ENCODE data around the gene ZNF653. TPM values are rescaled to one million over a fixed set of nuclear protein-coding genes. Genes with fewer than 3 reads are reported as not detected.

The ZNF653 gene
- total RNA-seq, 2 donors from 2014 or later, result 10.3 to 20.3 TPM

DNA sequence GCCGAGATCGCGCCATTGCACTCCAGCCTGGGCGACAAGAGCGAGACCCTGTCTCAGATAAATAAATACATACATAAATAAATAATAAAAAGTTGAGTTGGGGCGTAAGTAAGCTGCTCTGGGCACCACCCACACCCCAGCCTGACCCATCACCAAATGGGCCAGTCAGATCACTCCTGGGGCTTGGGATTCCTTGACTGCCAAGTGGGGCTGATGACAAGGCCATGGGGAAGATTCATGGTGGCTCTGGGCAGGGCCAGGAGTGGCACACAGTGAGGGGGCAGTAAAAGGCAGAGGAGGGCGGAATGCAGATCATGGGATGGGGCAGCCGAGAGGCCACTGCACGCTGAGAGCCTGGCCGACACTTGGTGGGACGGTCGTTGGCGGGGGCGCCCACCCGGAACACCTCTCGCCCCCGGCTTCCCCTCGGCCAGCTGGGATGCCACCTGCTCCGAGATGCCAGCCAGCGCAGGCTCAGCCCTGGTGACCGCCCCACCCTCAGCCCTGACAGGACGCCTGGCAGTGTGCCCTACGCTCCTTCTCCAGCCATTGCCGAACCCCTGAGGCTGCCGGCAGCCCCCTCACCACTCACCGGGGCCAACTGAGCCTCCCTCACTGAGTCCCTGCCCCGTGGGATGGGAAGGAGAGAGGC, 10.9 kb downstream of the ZNF653 start:
- no peak overlapping the region for H3K27ac Mint-ChIP-seq
- DNase-seq (ENCODE audit: low spot score in 2 of 2) (no peak), ATAC-seq (no peak)
- H3K36me3 Mint-ChIP-seq, result peaks cover 3 to 4% of the 10 kb centered on the region in 2 donors
- no peaks in the 10 kb centered on the region for H3K9me3 Mint-ChIP-seq

- no peak for DNase-seq (ENCODE audit: low spot score in 2 of 2)
- Mint-ChIP-seq H3K27ac (peak overlapping the region in 1 of 2 donors; percentile 77), H3K36me3 (peaks cover 4 to 13% of the 10 kb centered on the region in 2 donors), H3K9me3 (no peaks in the 10 kb centered on the region)
- no peak for ATAC-seq
Measured at GRCh38 chr19:11489378-11489777, 16.3 kb downstream of the ZNF653 start.

GRCh38 chr19:11486661-11487503, 18.8 kb downstream of the ZNF653 start:
- Mint-ChIP-seq H3K9me3 (no peaks in the 10 kb centered on the region), H3K36me3 (peaks cover 4 to 13% of the 10 kb centered on the region in 2 donors), H3K27ac (no peak overlapping the region)
- DNase-seq (ENCODE audit: low spot score in 2 of 2) (no peak), ATAC-seq (no peak)

GRCh38 chr19:11485245-11485837, 20.3 kb downstream of the ZNF653 start:
- DNase-seq (ENCODE audit: low spot score in 2 of 2), result no peak
- ATAC-seq, result no peak
- peaks cover 9 to 13% of the 10 kb centered on the region in 2 donors for H3K36me3 Mint-ChIP-seq
- peak overlapping the region in 1 of 2 donors; percentile 33 for H3K27ac Mint-ChIP-seq
- H3K9me3 Mint-ChIP-seq, result no peaks in the 10 kb centered on the region

- ATAC-seq, result no peak
Measured at GRCh38 chr19:11483366-11484111, 22.1 kb downstream of the ZNF653 start.

DNA sequence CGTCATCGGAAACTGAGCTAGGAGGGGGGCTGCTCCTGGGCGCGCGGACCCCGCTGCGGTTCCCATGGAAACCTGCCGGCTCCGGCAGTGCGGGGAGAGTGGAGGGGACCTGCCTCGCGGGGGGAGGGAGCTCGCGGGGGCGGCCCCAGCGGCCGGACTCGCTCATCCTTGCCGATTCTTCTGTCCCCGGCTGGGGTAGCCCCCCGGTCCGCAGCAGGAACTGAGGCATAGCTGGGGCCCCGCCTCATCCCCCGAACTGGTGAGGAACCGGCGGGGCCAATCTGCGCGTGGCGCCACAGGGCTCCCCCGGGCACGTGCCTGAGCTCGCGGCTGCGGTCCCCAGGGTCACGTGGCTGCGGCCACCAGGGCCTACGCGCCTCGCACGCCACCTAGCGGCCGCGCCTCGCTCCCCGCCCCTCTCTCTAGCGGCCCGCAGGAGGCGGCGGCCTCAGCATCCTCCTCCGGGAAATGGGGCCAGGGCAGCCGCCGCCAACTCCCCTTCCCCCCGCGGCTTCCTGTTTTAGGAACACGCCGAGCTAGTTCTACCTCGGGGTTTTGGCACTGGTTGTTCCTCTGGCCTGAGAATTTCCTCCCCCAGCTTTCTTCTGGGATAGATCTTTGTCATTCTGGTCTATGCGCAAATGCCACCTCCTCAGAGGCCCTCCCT, 23.1 kb downstream of the ZNF653 start:
- Mint-ChIP-seq H3K27ac (peak overlapping the region in 1 of 2 donors; percentile 79), H3K36me3 (peaks cover 5 to 6% of the 10 kb centered on the region in 2 donors), H3K9me3 (no peaks in the 10 kb centered on the region)
- DNase-seq (ENCODE audit: low spot score in 2 of 2) (peak; percentile 91 to 93), ATAC-seq (peak; percentile 75 to 86)

More at GRCh38 chr19:11483366-11484111, 22.1 kb downstream of the ZNF653 start:
- Mint-ChIP-seq H3K27ac (peak overlapping the region in 1 of 2 donors; percentile 79), H3K36me3 (peaks cover 5 to 6% of the 10 kb centered on the region in 2 donors), H3K9me3 (no peaks in the 10 kb centered on the region)
- no peak for DNase-seq (ENCODE audit: low spot score in 2 of 2)

- Mint-ChIP-seq H3K36me3 (peaks cover 5 to 6% of the 10 kb centered on the region in 2 donors), H3K27ac (peak overlapping the region; percentile 50 to 79), H3K9me3 (no peaks in the 10 kb centered on the region)
- ATAC-seq (peak; percentile 77 to 90), DNase-seq (ENCODE audit: low spot score in 2 of 2) (peak in 1 of 2 donors; percentile 83)
Measured at GRCh38 chr19:11481534-11482383, 23.9 kb downstream of the ZNF653 start.

DNA sequence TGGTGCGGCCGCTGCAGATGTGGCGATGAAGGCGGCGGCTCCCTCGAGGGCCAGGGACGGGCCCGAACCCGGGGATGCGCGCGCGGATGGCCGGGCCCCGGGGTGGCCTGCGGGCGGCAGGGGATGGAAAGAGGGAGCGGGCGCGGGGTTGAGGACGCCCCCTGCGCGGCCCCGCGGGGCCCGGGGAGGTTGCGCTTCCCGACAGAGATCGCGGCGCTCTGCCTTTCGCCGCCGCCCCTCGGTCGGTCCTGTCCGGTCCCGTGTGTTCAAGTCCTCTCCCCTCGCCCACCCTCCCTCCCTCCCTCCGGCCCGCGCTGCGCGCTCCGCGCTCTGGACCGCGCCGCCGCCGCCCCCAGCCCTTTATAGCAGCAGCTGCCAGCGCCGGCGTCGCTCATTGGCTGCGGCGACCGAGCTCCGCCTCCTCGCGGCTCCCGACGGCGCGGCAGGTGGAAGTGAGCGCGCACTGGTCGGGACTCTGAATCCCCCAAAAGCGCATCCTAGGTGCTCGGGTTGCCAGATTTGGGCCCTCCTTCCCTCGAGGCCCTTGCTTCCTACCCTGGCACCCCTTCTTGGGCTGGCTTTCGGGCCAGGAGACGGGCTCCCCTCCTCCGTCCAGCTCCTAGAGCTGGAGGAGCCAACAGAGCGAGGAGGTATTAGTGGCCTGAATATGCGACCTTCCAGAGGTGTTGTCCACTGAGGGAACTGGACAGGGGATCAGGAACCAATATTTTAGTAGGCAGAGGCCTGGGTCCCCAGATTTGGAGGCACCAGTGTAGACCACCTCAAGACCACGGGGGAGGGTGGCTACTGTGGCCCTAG, 24.7 kb downstream of the ZNF653 start, which contains the start of gene ELAVL3:
Gene ELAVL3 (minus strand): TSS at position 332 of the 819 bp plus-strand sequence. CDS start 438 bp downstream, outside the sequence.
- Mint-ChIP-seq H3K36me3 (peaks cover 5 to 6% of the 10 kb centered on the region in 2 donors), H3K9me3 (no peaks in the 10 kb centered on the region), H3K27ac (peak within 1 kb of the TSS in 1 of 2 donors; percentile 50)
- DNase-seq (ENCODE audit: low spot score in 2 of 2) (peak in 1 of 2 donors; percentile 13), ATAC-seq (no peak)

DNA sequence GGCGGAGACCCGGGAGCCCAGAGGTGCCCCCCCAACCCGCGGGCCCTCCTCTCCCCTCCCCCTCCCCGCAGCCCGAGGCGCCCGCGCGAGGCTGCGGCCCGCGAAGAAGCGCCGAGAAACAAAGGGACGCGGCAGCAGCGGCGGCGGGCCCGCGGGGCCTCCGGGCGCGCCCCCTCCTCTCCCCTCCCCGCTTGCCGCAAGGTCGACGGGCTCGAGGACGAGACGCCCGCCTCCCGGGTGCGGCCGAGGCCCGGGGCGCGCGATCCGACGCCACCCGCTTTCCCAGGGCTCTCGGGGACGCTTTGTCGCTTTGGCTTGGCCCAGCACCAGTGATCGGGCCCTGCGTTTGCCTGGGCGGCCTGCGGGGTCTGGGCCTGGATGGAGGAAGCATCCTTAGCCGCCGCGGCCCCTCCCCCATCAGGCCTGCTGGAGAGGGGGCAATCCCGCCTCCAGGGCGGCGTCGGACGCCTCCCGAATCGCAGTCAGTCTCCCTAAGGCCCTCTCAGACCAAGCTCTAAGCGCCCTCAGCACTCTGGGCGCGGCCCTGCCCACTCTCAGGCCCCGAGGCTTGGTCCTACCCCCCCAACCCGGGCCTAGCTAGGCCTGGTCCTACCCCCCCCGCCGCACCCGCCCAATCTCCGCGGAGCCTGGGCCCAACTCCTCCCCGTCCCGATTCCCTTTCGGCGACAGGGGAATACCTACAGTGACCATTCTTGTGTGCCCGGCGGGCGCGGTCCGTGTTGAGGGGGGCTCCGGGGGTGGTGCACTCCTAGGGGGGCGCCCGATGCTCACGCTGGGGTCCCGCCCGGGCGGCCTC, 25.5 kb downstream of the ZNF653 start:
- ATAC-seq (no peak), DNase-seq (ENCODE audit: low spot score in 2 of 2) (no peak)
- Mint-ChIP-seq H3K36me3 (peaks cover 2 to 5% of the 10 kb centered on the region in 2 donors), H3K9me3 (no peaks in the 10 kb centered on the region), H3K27ac (no peak overlapping the region)

DNA sequence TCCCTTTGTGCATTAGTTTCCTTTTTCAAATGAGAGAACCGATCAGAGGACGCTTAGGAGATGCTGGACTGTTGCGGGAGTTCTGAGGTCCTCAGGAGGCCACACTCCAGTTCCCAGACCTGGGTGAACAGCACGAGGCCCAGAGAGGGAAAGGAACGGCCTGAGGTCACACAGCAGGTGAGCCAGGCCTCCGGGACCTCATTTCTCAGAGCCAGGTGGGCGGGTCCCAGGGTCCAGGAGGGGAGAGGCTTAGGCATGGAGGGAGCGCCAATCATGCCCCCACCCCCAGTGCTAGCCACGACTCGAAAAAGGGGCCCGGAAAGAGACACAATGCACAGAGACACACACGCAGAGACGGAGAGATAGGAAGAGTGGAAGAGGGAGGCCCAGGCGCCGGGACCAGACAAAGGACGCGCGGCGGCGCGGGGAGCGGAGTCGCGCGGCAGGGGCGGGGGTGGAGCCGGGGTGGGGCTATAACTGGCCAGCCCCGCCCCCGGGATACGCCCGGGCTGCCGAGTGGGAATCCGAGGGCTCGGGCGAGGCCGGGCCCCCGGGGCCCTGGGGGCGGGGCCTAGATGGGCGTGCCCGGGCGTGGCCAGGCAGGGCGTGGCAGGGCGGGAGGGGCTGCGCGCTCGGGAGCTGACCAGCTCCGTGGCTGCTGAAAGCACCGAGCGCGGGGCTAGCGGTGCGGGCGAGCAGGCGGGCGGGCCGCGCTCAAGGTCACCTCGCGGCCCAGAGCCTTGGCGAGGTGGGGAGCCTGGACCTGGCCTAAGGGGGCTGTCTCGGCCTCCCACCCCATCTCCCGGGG, 26.3 kb downstream of the ZNF653 start:
- H3K36me3 Mint-ChIP-seq, result peaks cover 0 to 5% of the 10 kb centered on the region in 2 donors
- DNase-seq (ENCODE audit: low spot score in 2 of 2) (peak in 1 of 2 donors; percentile 54), ATAC-seq (no peak)
- H3K9me3 Mint-ChIP-seq, result no peaks in the 10 kb centered on the region
- no peak overlapping the region for H3K27ac Mint-ChIP-seq

DNA sequence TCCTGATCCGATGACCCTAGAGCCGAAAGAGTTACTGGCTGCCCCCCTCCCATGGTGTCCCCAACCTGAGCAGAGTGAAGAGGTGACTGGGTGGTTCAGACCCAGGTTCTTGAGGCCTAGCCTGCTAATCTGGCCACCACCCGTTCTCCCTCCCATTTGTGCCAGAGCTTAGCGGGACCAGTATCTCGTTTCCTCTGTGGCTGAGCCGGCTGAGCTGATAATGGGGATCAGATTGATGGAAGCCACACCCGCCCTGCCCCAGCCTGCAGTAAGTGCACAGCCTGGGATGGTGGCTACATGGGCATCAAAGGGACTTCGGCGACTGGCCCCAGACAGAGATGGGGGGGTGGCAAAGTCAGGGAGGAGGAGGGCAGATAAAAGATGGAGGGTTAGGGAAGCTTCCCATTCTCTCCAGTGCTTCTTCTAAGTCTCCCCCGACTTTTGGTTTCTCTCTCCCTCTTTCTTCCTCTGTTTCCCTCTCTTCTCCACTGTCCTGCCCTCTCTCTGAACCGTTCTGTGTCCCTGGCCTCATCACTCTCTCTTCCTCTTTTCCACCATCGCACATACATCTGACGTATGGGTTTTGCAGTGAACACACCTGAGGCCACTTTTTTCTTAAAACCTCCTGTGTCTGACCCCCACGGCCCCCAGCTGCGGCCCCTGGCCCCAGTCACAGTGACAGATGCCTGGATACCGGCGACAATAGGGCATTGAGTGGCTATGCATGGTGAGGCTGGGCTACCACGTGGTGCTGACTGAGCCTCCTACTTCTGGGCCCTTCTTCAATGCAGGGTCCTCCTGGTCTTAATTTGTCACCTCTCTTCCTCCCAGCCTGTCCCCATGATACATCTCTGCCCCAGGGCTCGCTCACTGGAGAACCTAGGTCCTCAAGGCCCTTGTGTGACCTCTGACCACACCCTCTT, 27.2 kb downstream of the ZNF653 start:
- no peak for DNase-seq (ENCODE audit: low spot score in 2 of 2)
- peaks cover 0 to 5% of the 10 kb centered on the region in 2 donors for H3K36me3 Mint-ChIP-seq
- H3K27ac Mint-ChIP-seq, result no peak overlapping the region
- no peaks in the 10 kb centered on the region for H3K9me3 Mint-ChIP-seq
- no peak for ATAC-seq

DNA sequence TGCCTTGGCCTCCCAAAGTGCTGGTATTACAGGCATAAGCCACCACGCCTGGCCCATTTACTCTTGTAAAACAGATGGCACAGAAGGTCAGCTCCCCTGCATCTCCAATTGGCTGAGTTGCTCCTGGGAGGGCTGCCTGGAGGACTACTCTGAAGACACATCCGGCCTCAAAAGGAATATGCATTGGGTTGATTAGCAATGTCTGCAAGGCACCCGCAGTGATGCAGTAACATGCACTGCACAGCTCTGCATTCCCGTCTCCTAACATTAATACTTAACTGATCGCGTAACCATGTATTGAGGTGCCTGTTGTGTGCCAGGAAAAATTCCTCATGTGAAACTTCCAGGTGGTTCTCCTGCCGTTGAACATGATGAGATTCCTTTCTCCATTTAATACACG, 29.8 kb downstream of the ZNF653 start:
- ATAC-seq, result no peak
- no peaks in the 10 kb centered on the region for H3K9me3 Mint-ChIP-seq

More for the DNA sequence above, 29.8 kb downstream of the ZNF653 start:
- no peak for DNase-seq (ENCODE audit: low spot score in 2 of 2)
- no peaks in the 10 kb centered on the region for H3K36me3 Mint-ChIP-seq
- no peak overlapping the region for H3K27ac Mint-ChIP-seq
